Anterior cingulate cortex (tissue), 58 donors: ENCODE data around the gene PCCB.
"Not testable (repeated sequence)": the region's sequence is repeated elsewhere in the genome, so short reads cannot be mapped to it uniquely, and the experiment has no call there.

Experiments
- DNase-seq, 58 donors: peaks; one replicate each; lab custom pipeline; 2025; lab: John Stamatoyannopoulos, UW

Gene PCCB

DNA sequence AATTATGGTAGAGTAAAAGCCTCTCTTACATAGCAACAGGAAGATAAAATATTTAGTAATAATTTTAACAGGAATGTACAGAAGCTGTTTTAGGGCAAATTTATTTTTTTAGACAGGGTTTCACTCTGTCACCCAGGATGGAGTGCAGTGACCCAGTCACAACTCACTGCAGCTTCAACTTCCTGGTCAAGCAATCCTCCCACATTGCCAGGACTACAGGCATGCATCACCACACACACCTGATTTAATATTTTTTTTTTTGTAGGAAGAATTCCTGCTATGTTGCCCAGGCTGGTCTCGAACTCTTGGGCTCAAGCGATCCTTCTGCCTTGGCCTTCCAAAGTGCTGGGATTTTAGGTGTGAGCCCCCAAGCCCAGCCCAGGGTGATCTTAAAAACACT is 61.1 kb downstream of the PCCB start:
- no peak for DNase-seq

DNA sequence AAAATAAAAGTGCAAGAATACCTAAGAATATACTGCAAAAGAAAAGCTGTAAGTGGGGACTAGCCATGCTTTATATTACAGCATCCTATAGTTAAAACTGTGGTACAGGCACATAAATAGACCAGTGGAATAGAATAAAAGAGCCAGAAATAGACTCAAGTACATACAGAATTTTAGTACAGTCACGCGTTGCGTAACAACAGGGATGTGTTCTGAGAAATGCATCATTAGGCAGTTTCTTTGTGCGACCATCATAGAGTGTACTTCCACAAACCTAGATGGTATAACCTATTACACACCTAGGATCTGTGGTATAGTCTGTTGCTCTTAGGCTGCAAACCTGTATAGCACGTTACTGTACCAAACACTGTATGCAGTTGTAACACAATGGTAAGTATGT is 61.8 kb downstream of the PCCB start:
- DNase-seq: peak in 1 of 58 donors; percentile 22

DNA sequence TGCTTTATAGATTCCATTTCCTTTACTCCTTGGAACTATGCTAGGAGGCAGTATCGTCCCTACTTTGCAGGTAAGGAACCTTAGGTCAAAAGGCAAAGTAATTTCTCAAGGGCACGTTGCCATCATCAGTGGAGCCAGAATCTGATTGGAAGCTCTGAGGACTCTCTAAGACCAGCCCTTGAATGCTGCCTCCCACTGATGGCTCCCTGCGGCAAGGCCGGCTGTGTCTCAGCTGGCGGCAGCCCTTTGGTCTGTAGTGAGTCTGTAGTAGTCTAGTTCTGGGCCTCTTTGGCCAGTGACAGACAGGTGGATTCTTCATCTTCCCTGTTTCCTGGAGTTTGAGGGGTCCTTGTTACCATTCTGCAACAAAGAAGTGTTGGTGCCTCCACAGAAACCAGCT is 76.2 kb downstream of the PCCB start:
- no peak for DNase-seq

DNA sequence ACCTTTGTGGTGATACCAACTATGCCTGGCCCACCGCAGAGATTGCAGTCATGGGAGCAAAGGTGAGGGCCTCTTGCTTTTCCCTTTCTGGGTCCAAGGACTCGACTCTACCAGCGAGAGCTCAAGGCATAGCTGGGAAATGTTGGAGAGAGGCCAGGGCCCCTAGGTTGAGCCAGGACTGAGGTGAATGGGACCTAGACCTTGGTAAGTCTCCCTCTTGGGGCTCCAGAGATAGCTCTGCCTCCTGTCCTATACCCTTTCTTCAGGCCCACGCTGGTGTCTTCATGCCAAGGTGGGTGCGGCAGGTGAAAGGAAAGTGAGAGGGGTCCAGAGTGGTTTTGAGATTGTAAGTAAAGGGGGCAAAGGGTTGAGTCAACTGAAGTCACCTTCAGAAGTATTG is 77.5 kb downstream of the PCCB start:
- no peak for DNase-seq

DNA sequence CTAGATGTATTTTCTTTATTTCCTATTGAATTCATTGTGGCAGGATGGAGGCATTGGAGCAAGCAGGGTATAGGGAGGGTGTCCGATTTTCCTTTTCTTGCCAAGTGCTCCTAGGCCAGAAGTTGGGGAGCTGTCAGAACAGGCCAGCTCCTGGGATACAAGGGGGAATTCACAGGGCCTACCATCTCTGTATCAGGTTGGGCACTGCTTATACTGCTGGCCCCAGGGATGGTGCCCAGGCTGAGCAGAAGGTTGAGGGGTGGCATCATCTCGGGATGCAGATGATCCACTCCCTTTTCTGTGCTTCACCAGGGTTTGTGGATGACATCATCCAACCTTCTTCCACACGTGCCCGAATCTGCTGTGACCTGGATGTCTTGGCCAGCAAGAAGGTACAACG is 79.5 kb downstream of the PCCB start:
- DNase-seq: no peak

DNA sequence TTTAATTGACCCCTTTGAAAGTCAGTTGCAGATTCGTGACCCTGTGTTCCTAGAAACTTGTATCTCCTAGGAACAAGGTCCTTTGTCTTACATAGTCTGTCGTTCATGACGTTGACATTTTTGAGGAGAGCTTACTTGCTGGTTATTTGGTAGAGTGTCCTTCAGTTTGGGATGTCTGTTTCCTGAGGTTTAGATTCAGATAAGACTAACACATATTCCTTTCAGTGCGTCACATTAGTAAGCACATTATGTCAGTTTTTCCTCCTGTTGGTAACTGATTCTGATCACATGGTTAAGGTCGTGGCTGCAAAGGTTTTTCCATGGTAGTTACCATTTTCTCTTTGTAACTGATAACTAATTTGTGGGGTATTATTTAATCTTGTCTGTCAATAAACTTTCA is 80.8 kb downstream of the PCCB start:
- no peak for DNase-seq

DNA sequence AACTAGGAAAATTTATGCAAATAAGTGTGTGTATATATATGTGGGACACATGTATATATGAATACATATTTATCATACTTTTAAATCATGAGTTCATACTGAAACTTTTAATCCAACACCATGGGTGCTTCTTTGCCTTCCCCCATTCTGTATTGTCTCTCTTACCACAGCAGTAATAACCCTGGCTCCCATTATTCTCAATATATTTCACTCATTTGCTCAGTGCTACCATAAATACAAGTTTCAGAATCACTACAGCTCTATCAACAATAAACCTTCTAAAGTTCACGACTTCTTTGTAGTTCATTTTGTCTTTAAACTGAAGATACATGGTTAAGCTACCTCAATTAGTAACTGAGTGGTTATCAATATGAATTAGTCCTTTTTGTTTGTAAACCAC is 82.2 kb downstream of the PCCB start:
- no peak for DNase-seq

DNA sequence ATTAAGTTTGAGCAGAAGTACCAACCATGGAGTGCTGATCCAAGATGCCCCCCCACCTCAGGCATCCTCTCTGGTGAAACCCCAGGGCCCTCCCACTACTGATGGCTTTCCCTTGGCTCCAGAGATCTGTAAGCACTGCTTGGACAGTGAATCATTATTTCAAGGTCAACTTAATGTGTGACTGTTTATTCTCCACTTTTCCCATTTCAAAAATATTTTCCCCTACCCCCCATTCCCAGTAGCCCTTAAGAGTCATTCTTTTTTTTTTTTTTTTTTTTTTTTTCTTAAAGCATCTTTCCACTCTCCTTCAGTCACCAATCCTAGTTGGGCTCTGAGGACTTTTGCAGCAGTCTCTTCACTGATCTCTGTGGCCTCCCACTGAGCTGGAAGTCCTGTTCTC is 82.6 kb downstream of the PCCB start:
- DNase-seq: no peak

DNA sequence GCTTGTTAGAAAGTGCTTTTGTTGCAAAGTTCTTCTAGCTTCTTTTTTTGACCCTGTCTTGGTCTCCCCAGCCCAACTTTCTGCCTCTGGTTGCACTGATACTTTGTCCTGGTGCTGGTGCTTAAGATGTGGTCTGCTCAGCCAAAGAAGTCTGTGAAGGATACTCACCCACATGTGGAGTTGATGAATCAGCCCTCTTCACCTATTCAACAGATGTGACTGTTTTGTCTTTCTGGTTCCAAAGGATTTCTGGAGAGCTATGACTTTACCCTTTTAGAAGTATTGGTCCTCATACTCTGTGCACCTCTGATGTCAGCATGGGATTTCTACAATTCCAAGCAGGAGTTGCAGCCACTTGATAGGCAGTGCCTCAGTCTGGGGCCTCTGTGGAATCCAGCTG is 84.1 kb downstream of the PCCB start:
- no peak for DNase-seq

DNA sequence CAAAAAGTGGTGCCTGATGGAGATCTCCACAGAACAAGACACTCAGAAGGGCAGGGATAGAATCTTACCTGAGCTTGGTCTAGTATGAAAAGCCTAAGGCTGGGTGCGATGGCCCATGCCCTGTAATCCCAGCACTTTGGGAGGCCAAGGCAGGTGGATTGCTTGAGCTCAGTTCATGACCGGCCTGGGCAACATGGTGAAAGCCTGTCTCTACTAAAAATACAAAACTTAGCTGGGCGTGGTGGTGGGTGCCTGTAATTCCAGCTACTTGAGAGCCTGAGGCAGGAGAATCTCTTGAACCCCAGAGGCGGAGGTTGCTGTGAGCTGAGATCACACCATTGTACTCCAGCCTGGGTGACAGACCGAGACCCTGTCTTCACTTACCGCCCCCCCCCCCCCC is 84.6 kb downstream of the PCCB start:
- not testable (repeated sequence) for DNase-seq

DNA sequence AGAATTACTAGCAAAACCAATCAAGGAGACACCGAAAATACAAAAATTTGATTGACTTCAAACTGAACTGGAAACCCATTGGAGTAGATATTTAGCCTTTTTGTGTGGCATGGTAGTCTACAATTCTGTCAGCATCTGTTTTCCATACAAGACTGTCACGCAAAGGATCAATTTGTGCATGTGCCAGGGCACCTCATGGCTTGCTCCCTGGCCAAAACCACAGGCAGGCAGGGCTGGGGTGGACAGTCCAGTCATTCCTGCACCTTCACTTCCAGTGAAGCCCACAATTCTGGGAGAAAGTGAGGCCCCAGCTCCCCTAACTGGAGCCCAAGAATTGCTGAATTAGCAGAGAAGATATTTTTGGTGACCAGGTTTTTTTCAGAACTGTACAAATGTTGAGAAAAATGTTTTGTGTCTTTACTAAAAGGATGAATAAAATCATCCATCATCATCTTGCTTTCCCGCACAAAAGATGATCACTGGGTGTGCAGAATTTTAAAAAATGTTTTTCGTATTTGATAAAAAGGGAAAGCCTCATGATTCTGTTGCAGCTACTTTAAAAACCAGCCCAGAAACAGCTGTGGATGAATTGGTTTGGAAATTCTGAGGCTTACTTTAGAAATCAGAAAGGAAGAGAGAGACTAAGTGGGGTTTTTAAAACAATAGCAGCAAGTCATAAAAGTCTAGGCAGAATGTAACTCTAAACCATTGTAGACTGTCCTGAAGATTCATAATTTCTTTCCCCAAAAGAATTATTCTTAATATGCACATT is 86.4 kb downstream of the PCCB start:
- DNase-seq: no peak

DNA sequence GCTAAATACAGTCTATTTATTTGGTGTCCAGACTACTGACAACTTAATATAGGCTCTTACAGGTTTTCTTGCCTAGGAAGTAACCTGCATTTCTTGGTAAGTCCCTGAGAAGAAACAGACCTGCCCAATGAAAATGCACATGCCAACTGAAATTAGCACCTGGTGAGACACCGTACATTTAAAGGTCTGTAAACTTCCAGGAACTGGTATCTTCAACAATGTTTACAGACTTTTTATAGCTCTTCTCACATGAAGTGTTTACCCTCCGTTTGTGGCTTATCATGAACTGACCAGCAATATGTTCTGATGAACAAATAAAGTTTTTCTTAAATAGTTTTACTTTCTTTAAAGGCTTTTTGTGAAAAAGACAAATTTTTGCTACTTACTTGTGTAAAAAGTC is 93.3 kb downstream of the PCCB start:
- no peak for DNase-seq

DNA sequence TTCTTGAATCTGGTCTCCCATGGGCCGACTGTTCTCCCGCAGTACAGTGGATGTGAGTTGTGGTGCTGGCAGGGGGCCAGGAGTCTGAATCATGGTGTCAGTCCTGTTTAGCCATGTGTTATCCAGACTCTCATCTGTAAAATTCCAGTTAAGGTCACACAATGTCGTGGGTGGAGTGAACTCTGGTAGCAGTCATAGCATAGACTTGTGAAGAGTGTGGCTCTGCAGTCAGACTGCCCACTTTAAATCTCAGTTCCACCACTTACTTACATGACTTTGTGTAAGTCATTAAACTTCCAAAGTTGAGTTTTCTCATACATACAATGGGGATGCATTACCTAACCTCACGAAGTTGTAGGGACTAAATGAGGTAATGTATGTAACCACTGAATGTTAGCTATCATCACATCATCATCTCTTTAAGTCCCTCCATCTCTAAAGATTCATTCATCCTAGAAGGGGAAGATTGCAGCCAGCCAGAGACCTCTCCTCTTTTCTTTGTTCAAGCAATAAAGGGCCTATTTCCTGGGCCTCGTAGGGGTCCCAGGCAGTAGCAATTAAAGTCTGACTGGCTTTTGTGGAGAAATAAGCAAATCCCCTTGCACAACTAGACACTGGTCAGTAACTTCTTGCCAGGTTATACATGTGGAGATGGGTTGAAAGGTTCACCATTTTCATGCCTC is 93.9 kb downstream of the PCCB start:
- peak in 10 of 58 donors; percentile 1 to 77 (median 10) for DNase-seq

DNA sequence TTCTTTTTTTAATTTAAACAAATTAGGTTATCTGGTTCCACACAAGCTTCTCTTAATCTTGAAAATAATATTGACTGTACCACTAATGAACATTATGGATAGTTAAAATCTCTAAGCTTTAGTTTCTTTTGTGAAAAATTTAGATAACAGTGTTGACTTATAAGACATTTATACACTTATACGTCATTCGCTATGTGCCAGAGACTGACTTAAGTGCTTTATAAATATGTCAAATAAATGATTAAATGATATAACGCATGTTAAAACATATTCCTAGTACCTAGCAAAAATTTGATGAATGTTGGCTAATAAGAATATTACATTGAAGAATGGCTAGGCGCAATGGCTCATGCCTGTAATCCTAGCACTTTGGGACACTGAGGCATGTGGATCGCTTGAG is 96.3 kb downstream of the PCCB start:
- no peak for DNase-seq

DNA sequence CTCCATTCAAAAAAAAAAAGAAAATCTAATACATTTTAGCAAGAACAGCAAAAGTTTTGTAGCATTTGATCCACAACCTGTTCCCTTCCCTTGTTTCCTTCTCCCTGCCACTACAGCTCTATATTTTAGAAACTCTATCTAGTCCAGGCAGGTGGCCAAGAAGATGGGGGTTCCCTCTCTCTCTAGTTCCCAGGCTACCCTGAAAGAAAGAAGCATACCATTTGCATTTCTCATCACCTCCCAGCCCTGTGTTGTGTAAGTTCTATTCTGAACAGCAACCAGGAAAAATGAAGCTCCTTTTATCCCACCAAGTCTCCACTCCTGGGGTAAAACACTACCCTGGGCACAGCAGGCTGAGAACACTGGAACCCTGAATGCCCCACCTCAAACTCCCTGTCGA is 100.0 kb downstream of the PCCB start:
- no peak for DNase-seq

DNA sequence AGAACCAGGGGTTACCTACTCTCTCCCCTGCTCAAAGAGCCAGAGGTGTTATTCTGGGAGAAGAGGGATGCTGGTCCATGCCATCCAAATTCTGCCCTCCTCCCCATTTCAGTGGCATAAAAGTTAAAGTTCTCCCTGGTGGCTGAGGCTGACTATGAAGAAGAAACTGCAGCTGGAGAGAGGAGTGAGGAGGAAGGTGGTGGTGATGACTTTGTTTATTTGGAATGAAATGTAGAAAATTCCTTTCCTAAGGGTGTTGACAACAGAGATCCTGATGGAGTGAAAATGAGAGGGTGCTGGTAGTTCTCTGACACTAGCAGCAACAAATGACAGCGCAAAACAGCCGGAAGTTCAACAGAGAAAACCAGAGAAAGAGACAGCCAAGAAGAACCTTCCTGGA is 100.4 kb downstream of the PCCB start:
- no peak for DNase-seq

DNA sequence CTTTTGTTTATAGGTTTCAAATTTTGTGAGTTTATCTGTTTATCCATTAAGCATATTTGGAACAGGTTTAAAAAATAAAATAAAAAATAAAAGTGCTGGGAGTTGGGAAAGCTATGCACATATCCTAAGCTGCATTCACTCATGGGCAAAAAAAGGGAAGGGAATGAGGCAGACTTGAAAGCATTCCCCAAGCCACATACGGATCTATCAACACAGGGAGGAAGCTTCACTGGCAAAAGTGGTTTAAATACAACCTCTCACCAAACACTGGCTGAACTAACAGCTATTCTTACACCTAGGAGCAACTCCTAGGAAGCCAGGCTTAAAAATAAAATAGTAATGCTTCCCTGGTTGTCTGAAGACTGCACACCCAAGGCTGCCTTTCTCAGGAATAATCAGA is 101.2 kb downstream of the PCCB start:
- DNase-seq: no peak

DNA sequence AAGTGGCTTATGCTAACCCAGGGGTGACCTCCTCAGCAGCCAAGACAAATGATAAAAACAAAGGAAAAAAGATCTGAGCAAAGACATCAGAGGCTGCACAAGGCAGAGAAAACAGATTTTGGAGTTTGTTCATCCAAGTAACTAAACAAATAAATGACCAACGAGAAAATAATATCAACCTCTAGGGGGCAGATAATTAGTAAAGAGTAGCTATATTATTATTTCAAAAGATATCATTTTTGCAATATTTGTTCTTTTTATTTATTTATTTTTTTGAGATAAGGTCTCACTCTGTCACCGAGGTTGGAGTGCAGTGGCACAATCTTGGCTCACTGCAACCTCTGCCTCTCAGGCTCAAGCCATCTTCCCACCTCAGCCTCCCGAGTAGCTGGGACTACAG is 101.8 kb downstream of the PCCB start:
- no peak for DNase-seq

DNA sequence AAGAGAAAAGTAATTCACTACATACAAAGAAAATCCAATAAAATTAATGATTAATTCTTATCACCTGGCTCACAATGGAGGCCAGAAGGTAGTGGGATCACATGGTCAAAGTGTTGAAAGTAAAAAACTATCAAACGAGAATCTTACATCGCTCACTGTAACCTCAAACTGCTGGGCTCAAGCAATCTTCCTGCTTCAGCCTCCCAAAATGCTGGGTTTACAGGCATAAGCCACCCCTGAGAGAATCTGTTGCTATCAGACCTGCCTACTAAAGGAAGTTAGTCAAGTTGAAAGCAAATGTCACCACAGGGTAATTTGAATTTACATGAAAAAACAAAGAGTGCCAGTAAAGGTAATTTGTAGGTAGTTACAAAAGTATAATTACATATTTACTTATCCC is 103.3 kb downstream of the PCCB start:
- no peak for DNase-seq

DNA sequence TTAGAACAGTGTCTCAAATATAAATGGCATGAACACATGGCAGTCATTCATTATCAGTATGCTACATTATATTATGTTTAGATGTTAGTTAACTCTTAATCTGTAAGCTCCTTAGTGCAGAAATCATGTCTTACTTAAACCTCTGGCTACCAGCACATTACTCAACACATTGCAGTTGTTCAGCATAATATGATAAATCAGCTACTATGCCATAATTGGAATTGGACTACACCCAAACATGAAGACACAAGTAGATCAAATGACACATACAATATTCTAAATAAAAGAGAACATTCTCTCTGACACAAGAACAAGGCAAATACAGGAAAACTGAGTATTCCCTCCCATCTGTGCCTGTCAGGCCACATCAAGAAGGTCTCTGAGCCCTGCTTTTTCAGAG is 116.1 kb downstream of the PCCB start:
- DNase-seq: no peak

DNA sequence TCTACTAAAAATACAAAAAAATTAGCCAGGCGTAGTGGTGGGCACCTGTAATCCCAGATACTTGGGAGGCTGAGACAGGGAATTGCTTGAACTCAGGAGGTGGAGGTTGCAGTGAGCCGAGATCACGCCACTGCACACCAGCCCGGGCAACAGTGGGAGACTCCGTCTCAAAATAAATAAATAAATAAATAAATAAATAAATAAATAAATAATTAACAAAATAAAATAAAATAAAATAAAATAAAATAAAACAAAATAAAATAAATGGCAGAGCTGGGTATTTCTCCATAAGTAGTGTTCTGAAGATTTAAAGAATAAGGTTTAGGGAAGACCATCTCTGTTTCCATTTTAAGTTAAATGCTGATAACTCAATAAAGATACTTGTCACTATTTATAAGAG is 125.7 kb downstream of the PCCB start:
- DNase-seq: not testable (repeated sequence)

DNA sequence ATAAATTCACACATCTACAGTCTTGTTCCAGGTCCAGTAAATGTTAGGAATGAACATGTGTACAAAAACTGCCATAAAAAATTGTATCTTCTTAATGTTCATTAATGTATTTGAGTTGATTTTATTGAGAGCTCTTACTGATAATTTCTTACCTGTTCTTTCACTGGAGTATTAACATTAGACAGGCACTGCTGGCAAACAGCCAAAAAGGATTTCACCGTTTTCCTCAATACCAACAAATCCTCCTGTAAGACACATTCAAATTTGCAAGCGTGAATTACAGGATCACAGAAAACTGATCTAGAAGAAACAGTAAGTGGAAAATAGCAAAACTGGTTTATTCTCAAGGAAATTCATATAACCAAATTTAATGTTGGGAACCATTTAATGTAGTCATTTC is 127.4 kb downstream of the PCCB start:
- DNase-seq: no peak
